Lung (tissue), 12 donors: ENCODE data around the gene DOCK1. TPM values are rescaled to one million over a fixed set of nuclear protein-coding genes. Genes with fewer than 3 reads are reported as not detected.

ENCODE experiments used
- ATAC-seq: fragments of 200-7000 bp; cut with Tn5 transposase; one replicate; pipeline ENCODE4 v1.9.1; 2020; ENCODE audit warnings: moderate number of reproducible peaks; ENCODE audit not compliant: insufficient read depth, low FRiP score
- DNase-seq, 3 donors: peaks; one replicate each; pipeline ENCODE4 v3.0.0-alpha.2; 2013 to 2017
- H3K27ac ChIP-seq, 2 donors: one replicate each; pipeline ENCODE4 v1.5.1; 2013; ENCODE audit warnings: mild to moderate bottlenecking in 2 of 2, moderate library complexity in 2 of 2, control low read depth in 1 of 2, inconsistent platforms in 1 of 2, low read depth in 1 of 2, low read length in 1 of 2
- H3K27me3 ChIP-seq, 3 donors: one replicate each; pipeline ENCODE4 v1.5.1; 2013; ENCODE audit warnings: low read length in 2 of 3; ENCODE audit not compliant: control insufficient read depth in 3 of 3, insufficient read depth in 3 of 3
- H3K36me3 ChIP-seq, 4 donors: one replicate each; pipeline ENCODE4 v1.5.1; 2013; ENCODE audit warnings: low read length in 4 of 4, mild to moderate bottlenecking in 1 of 4, moderate library complexity in 1 of 4; ENCODE audit not compliant: control insufficient read depth in 4 of 4, insufficient read depth in 4 of 4
- H3K4me1 ChIP-seq, 5 donors: one replicate each; pipeline ENCODE4 v1.5.1; 2013; ENCODE audit warnings: low read length in 5 of 5, mild to moderate bottlenecking in 2 of 5, moderate library complexity in 1 of 5; ENCODE audit not compliant: control insufficient read depth in 5 of 5, insufficient read depth in 5 of 5
- H3K4me3 ChIP-seq: one replicate; pipeline ENCODE4 v1.5.1; 2013; ENCODE audit warnings: mild to moderate bottlenecking, control low read depth, moderate library complexity
- H3K9ac ChIP-seq, 2 donors: one replicate each; pipeline ENCODE4 v1.5.1; 2013; ENCODE audit warnings: low read length in 2 of 2, control low read depth in 1 of 2; ENCODE audit not compliant: insufficient read depth in 1 of 2
- H3K9me3 ChIP-seq, 4 donors: one replicate each; pipeline ENCODE4 v1.5.1; 2013; ENCODE audit warnings: low read length in 3 of 4, mild to moderate bottlenecking in 1 of 4, moderate library complexity in 1 of 4; ENCODE audit not compliant: control insufficient read depth in 4 of 4, insufficient read depth in 3 of 4
- WGBS, 2 donors: extraction: QIAGEN DNeasy Blood & Tissue Kit; methylation state at CpG; one replicate each; pipeline ENCODE4 v1.1.7; 2013; 5-methylcytosine and 5-hydroxymethylcytosine counted together
- polyA plus RNA-seq, 2 donors: library from polyadenylated mRNA; stranded (reverse); fragments of 200-250 nt; gene quantifications; one replicate each; pipeline ENCODE4 v1.2.1, GENCODE V29; 2013
- total RNA-seq, 2 donors: library from RNA; depleted of rRNA in 1 of 2; stranded (reverse); fragments of >200 nt in 1 of 2; gene quantifications; one replicate each; pipeline ENCODE4 v1.2.1, GENCODE V29; 2014 to 2021
- TF ChIP-seq, protein P1 (sequence below): IDR thresholded peaks from 2 replicates; pipeline ENCODE4 v1.5.1; 2012; ENCODE audit warnings: mild to moderate bottlenecking; ENCODE audit errors: control extremely low read depth, extremely low read depth
- donor health status: control.
- donor health status: control.
- donor health status: Bipolar disorder and iron deficiency.
- donor health status: healthy.
- donor health status: DM: yes; HTN: yes; CAD: no.

Gene DOCK1
- total and polyA plus RNA-seq, 4 donors = 11.2 to 102 (median 30.5) TPM

GRCh38 chr10:127272076-127272475, 366.8 kb downstream of the DOCK1 start:
- Histone ChIP-seq H3K9ac (no peak overlapping the region), H3K4me3 (no peak overlapping the region), H3K4me1 (no peaks in the 10 kb centered on the region), H3K27me3 (no peaks in the 10 kb centered on the region), H3K36me3 (peaks cover 0 to 3% (median 0%) of the 10 kb centered on the region in 4 donors), H3K9me3 (no peaks in the 10 kb centered on the region), H3K27ac (no peak overlapping the region)
- DNase-seq (no peak), ATAC-seq (no peak)
- WGBS, 2 donors = 95 to 97% methylated on average over 4 of the region's 4 CpGs
- TF ChIP-seq, protein P1, sequence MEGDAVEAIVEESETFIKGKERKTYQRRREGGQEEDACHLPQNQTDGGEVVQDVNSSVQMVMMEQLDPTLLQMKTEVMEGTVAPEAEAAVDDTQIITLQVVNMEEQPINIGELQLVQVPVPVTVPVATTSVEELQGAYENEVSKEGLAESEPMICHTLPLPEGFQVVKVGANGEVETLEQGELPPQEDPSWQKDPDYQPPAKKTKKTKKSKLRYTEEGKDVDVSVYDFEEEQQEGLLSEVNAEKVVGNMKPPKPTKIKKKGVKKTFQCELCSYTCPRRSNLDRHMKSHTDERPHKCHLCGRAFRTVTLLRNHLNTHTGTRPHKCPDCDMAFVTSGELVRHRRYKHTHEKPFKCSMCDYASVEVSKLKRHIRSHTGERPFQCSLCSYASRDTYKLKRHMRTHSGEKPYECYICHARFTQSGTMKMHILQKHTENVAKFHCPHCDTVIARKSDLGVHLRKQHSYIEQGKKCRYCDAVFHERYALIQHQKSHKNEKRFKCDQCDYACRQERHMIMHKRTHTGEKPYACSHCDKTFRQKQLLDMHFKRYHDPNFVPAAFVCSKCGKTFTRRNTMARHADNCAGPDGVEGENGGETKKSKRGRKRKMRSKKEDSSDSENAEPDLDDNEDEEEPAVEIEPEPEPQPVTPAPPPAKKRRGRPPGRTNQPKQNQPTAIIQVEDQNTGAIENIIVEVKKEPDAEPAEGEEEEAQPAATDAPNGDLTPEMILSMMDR = no peak

DNA sequence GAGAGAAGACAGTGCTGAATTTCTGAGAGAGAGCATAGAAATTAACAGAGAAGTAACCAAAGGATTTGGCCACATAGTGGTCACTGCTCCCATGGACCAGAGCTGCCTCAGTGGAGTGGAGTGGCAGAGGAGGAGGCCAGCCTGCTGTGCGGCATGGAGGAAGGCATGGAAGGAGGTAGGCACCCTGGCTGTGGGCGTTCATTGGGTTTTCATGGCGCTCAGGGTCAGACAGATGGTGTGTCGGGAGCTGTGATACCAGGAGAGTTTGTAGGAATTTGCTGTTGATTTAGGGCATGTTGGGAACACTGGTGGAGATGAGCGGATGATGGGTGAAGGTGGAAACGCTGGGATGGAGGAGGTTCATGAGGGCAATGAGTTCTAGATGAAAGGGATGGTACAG, 370.0 kb downstream of the DOCK1 start:
- no peaks in the 10 kb centered on the region for H3K9me3 ChIP-seq
- WGBS, 2 donors = 93 to 95% methylated on average over 6 of the region's 6 CpGs
- DNase-seq (no peak), ATAC-seq (no peak)
- H3K27me3 ChIP-seq = no peaks in the 10 kb centered on the region
- H3K27ac ChIP-seq = no peak overlapping the region
- peaks cover 0 to 4% (median 0%) of the 10 kb centered on the region in 4 donors for H3K36me3 ChIP-seq
- TF ChIP-seq, protein P1 = no peak
- no peak overlapping the region for H3K9ac ChIP-seq
- no peak overlapping the region for H3K4me3 ChIP-seq
- H3K4me1 ChIP-seq = no peaks in the 10 kb centered on the region

DNA sequence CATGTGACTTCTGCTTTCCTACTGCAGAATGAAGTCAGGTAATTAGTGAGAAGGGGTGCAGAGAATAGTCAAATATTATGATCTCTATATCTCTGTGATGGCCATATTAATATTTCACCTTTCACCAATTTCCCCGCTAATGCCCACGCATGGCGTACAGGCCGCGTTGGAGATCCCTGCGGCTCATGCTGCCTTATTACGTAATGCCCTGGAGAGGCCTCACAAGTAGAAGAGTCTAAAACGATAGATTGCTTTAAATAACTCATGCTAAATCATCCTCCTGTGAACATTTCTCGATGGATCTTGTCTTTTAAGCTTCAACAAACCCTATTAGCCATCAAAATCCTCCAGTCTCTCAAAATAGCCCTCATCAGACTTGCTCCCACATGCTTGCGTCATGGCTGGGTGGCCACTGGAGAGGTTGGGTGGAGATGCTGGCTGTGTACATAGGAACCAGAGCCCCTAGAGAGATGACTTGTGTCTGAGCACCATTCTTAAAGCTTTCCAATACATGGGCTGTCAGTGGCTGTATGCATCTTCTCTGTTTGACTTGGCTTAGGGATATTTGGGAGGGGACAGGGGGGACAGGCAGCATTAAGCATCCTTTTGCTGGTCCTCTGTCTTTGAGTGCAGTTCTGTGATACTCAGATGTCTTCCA, 370.7 kb downstream of the DOCK1 start:
- H3K27me3 ChIP-seq = no peaks in the 10 kb centered on the region
- no peak overlapping the region for H3K4me3 ChIP-seq
- TF ChIP-seq, protein P1 = no peak
- no peak for ATAC-seq
- 82 to 90% methylated on average over 10 of the region's 10 CpGs for WGBS, 2 donors
- no peak overlapping the region for H3K27ac ChIP-seq
- no peak overlapping the region for H3K9ac ChIP-seq
- no peaks in the 10 kb centered on the region for H3K9me3 ChIP-seq
- no peaks in the 10 kb centered on the region for H3K4me1 ChIP-seq
- no peak for DNase-seq
- peaks cover 0 to 7% (median 0%) of the 10 kb centered on the region in 4 donors for H3K36me3 ChIP-seq
